HG03095 (cell line): ENCODE measurements around the gene ZNG1C.
"Not testable (repeated sequence)": the region's sequence is repeated elsewhere in the genome, so short reads cannot be mapped to it uniquely, and the experiment has no call there.

ENCODE experiments used
- ATAC-seq: cut with Tn5 transposase; IDR thresholded peaks from one replicate; pipeline ENCODE4 v1.9.1; 2021; ENCODE audit warnings: moderate library complexity; ENCODE audit not compliant: unreplicated experiment

ZNG1C gene

GRCh38 chr9:68342265-68343025 is 100.7 kb downstream of the ZNG1C start:
- peak; percentile 84 for ATAC-seq

DNA sequence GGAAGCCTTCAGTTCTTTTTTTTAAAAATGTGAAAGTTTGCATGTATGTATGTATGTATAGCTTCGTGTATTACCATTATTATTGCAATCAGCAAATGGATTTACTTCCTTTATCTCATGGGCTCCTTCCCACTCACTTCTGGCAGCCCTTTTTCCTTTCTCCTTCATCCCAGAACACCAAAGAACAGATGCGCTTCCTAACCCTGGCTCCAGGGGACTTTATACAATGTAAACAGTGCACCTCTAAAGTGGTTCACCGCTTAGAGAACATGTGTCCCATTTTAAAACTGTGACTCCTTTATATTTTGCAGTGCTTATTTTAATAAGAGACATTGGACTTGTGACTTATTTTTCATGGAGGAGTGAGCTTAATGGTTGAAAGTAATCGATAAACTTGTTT is 101.5 kb downstream of the ZNG1C start:
- not testable (repeated sequence) for ATAC-seq

DNA sequence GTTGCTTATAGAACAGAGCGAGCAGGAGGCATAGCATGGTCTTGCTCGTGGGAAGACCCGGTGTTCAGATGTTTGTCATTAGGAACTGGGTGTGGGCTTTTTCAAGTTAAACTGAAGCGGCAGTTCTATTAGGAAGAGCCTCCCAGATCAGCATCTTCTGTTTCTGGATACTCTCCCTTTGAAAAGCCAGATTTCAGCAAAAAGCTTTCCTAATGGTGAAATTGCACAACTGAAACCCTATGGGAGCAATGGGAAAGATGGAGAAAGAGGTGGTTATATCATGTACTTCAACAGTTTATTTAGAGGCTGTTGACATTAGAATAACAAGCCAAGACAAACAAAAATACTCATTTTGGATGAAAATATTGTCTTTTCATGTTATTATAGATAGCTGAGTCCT is 102.2 kb downstream of the ZNG1C start:
- not testable (repeated sequence) for ATAC-seq
